Measurements from ENCODE around the gene ELOVL5.
"Not testable (repeated sequence)": the region's sequence is repeated elsewhere in the genome, so short reads cannot be mapped to it uniquely, and the experiment has no call there.

Gene ELOVL5

GRCh38 chr6:53359095-53359842 is 10.5 kb upstream of the ELOVL5 start:
- peak; percentile 96 to 98 (median 98) for DNase-seq

GRCh38 chr6:53358440-53359094 is 9.8 kb upstream of the ELOVL5 start:
- no peak for DNase-seq

- no peak for DNase-seq
Observed at GRCh38 chr6:53357576-53358360, 9.0 kb upstream of the ELOVL5 start.

GRCh38 chr6:53353624-53354023 is 4.9 kb upstream of the ELOVL5 start:
- peak in 1 of 4 experiments; percentile 21 for DNase-seq

- DNase-seq: no peak
Observed at GRCh38 chr6:53352360-53352759, 3.6 kb upstream of the ELOVL5 start.

- no peak for DNase-seq
Observed at GRCh38 chr6:53349209-53349693, 501 bp upstream of the ELOVL5 start.

- DNase-seq: peak; percentile 52 to 77 (median 62)
Observed at GRCh38 chr6:53347921-53348370, 804 bp downstream of the ELOVL5 start.

GRCh38 chr6:53347250-53347920 is 1.4 kb downstream of the ELOVL5 start:
- peak; percentile 19 to 55 (median 43) for DNase-seq

- DNase-seq: not testable (repeated sequence)
Observed at GRCh38 chr6:53346049-53346448, 2.7 kb downstream of the ELOVL5 start.

GRCh38 chr6:53344969-53345368 is 3.8 kb downstream of the ELOVL5 start:
- DNase-seq: no peak

- peak in 1 of 4 experiments; percentile 18 for DNase-seq
Observed at GRCh38 chr6:53343092-53343491, 5.7 kb downstream of the ELOVL5 start.

- no peak for DNase-seq
Observed at GRCh38 chr6:53342217-53342616, 6.5 kb downstream of the ELOVL5 start.

- DNase-seq: no peak
Observed at GRCh38 chr6:53340536-53340935, 8.2 kb downstream of the ELOVL5 start.

- DNase-seq: no peak
Observed at GRCh38 chr6:53339424-53339823, 9.3 kb downstream of the ELOVL5 start.

GRCh38 chr6:53338304-53338703 is 10.4 kb downstream of the ELOVL5 start:
- no peak for DNase-seq

GRCh38 chr6:53336070-53336469 is 12.7 kb downstream of the ELOVL5 start:
- DNase-seq: no peak

- DNase-seq: peak; percentile 23 to 54 (median 41)
Observed at GRCh38 chr6:53335224-53335994, 13.3 kb downstream of the ELOVL5 start.

- DNase-seq: peak in 3 of 4 experiments; percentile 17 to 34 (median 19)
Observed at GRCh38 chr6:53333439-53334408, 15.0 kb downstream of the ELOVL5 start.

- no peak for DNase-seq
Observed at GRCh38 chr6:53331678-53332077, 17.1 kb downstream of the ELOVL5 start.

GRCh38 chr6:53330137-53330536 is 18.6 kb downstream of the ELOVL5 start:
- DNase-seq: no peak
